Activated naive CD4-positive, alpha-beta T cell (primary cell): ENCODE results near the gene ADAP1.

Experiments used
- DNase-seq, 4 experiments: peaks; one replicate each; lab custom pipeline; 2025; lab: John Stamatoyannopoulos, UW

ADAP1 gene

DNA sequence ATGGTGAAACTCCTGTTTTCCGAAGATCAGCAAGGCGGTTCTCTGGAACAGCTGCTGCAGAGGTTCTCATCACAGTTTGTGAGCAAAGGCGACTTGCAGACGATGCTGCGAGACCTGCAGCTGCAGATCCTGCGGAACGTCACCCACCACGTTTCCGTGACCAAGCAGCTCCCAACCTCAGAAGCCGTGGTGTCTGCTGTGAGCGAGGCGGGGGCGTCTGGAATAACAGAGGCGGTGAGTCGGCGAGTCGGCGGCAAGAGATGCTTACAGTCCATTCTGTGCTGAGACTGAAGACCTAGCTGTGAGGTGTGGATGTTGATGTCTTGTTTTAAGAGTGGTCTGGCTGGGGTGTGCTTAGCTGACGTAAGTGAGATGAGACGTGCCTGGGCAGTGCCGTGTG, 94.3 kb downstream of the ADAP1 start:
- no peak for DNase-seq

DNA sequence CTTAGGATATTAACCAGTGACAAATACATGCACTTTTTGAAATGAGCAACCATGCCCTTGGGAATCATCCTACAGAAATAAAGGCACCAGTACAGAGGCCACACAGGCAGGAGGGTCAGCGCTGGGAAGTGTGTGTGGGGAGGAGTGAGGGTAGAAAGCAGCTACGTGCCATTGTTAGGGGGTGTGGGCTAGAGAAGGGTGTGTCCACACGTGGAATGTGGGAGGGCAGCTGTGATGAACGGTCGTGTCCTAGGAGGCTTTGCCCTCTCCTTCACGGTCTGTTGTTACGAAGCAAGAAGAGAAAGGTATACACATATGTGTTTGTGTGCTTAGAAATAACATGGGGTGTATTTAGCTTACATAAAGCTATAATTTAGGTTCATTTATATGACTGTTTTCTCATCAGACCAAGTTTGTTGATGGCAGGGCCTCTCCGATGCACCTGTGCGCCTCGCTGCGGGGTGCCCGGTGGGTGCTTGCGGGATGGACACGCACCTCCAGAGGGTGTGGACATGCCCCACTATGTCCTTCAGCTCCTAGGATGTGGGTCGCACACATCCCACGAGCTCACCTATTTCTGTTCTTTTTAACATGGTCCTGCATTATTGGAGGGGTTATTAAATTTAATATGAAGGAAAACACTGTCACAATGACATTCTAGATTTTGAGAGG, 95.0 kb downstream of the ADAP1 start:
- DNase-seq = no peak

DNA sequence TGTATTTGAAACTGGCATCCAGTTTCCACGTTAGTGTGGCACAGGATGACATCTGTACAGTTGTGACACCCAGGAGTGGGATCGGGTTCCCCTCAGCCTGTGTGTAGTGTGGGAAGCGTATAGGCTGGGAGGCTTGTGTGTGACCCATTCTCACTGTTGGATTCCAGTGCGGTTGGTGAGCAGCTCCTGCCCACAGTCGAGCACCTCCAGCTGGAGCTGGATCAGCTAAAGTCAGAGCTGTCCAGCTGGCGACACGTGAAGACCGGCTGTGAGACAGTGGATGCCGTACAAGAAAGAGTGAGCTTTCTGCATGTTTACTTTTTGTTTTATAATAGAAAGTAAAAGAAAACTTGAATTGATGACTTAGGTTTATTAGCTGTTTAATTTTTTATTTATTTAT, 96.8 kb downstream of the ADAP1 start:
- DNase-seq = no peak

DNA sequence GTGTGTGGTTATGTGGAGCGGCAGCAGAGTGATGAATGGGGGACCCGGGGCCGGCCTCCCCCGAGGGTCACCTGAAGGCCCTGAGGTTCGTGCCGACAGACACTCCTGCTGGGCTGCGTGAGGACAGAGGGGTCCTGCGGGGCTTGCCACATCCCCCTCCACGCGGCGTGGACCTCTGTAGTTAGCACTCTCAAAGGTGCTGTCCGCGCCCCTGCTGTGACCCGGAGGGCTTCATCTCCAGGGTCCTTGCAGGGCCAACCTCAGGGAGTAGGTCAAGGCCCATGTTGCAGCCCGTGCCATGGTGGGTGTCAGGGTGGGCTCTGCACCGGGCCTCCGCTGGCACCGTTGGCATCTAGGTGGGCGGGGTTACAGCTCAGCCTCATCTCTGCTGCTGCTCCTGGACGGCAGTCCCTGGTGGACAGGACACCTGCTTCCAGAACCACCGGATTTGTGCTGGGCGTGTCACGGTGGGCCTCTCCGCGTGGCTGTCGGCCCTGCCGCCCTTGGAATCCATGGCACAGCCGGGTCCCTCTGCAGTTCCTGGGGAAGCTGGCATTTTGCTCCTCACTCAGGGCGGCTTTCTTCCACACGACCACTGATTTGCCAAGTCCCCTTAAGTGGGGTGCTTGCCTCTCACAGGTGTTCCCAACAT, 97.9 kb downstream of the ADAP1 start:
- DNase-seq = no peak

DNA sequence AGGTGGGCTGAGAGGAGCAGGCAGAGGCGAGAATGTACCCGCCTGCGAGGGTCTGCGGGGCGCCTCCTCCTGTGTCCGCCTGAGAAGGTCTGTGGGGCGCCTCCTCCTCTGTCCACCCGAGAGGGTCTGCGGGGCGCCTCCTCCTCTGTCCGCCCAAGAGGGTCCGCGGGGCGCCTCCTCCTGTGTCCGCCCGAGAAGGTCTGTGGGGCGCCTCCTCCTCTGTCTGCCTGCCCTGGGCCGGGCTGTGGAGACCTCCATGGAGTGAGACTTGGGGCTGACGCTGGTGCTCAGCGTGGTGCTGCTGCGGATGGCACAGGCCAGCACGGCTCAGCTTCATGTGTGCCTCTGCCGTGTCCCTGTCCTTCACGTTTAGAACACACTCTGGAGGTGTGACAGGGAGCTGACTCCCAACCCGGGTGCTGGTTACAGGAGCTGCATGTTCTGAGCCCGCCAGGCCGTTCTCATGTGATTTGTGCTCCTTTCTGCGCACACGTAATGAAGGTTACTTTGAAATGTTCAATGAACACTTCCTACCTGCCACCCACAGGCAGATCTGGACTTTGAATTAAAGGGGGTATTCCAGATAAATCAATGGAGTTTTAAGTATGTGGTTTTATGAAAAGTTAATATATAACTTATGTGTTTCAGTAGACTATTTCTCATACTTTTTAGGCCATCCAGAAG, 98.7 kb downstream of the ADAP1 start:
- DNase-seq = no peak

DNA sequence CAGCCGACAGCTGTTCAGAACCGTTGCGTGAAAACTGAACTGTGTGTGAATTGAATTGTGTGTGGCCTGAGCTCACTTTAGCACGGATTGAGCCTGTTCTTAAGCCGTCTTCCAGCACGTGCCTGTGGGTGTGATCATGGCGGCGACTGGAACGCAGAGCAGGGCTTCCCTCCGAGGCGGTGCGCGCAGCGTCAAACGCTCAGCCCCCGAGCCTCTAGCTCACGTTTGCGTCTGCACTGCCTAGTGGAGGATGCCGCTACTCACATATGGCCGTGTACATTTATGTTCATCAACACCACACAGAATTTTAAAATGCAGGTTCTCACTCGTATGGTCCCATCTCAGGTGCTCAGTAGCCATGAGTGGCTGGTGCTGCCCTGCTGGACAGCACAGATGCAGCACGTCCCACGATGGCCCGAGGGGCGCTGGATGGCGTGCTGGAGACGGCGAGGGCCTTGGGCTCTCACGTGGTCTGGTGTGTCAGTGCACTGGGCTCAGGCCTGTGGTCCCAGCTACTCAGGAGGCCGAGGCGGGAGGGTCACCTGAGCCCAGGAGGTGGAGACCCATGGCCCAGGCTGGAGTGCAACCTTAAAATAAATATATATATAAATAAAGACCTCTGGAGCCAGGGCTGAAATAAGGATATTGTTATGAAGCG, 100.2 kb downstream of the ADAP1 start:
- no peak for DNase-seq

DNA sequence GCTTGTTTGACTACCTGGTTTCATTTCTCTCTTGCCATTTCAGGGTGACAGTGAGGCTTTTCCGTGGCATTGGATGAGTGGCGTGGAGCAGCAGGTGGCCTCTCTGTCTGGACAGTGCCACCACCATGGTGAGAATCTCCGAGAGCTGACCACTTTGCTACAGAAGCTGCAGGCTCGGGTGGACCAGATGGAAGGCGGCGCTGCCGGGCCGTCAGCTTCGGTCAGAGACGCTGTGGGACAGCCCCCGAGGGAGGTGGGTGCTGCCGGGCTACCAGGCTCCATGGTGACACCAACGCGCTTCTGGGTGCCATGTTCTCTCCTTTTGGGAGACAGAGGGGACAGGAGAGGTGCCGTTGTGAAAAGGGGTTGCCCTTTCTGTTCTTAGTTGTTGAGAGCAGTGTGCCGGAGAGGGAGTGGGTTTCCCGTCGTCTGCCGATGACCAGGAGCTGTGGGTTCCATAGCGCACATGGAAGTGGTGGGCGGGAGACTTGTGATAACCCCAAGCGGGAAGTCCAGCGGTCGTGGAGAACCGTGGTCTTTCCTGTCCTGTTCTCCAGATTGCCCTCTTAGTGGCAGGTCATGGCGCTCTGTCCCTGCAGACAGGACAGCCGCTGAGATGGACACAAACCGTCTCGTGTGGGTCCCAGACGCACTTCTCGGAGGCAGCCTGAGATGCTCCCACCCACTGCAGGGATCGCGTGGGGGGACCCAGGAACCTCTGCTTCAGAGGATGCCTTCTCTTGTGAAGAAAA, 100.9 kb downstream of the ADAP1 start:
- DNase-seq = no peak

DNA sequence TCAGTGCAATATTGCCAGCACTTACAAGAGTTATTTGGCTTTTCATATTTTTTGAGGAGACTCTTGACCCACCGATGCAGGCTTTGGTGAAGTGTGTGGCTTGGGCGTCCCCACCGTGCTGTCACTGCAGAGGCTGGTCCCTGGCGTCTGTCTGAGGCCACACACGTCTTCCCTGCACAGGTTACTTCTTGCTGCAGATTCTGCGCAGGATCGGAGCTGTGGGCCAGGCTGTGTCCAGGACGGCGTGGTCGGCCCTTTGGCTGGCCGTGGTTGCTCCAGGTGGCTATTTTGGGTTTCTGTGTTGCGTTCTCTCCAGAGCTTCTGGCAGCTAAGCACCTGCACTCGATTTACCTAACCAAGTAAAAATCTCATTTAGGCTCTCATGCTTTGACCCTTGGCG, 103.3 kb downstream of the ADAP1 start:
- no peak for DNase-seq

DNA sequence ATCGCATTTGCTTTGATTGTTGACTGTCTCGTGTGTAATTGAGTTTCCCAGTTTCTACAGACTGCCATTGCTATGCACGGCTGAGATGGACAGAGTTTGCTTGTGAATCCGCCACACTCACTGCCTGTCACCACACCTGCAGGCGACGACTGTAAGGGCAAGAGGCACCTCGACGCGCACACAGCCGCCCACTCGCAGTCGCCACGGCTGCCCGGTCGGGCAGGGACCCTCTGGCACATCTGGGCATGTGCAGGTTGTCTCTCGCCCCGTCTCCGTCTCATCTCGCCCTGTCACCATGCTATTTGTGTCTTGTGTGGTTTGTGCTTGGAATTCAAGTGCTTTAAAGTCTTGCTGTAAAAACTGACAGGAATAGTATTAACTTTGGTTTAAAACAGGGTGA, 104.7 kb downstream of the ADAP1 start:
- no peak for DNase-seq

DNA sequence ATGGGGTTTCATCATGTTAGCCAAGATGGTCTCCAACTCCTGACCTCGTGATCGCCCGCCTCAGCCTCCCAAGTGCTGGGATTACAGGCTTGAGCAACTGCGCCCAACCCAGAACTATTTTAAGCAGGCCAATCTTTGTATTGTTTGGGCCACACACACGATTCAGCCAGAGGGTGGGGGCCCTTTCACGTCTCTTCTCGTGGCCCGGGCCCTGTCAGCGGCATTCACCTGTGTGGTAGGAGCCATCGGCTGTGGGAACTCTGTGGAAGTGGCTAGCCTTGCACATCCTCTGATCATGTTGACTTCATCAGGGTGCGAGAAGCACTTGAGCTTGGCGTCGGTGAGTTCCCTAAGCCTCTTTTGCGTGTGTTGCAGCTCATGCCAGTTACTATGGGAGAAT, 105.3 kb downstream of the ADAP1 start:
- DNase-seq = no peak
